ENCODE measurements around the gene CSF2RB. TPM values are rescaled to one million over a fixed set of nuclear protein-coding genes. Genes with fewer than 3 reads are reported as not detected.

The CSF2RB gene
- total RNA-seq, 4 donors from 2014 or later: 3.1 to 7.4 (median 3.5) TPM

- no peak for TF ChIP-seq POLR2A (IDR thresholded peaks at IDR 0.05)
- TF ChIP-seq CTCF (IDR thresholded peaks at IDR 0.05): no peak
Observed at GRCh38 chr22:36955691-36956090, 42.3 kb downstream of the CSF2RB start.

GRCh38 chr22:36958366-36958765, 44.9 kb downstream of the CSF2RB start:
- Histone ChIP-seq H3K4me1 (no peaks in the 10 kb centered on the region), H3K27ac (no peak overlapping the region), H3K9me3 (no peaks in the 10 kb centered on the region), H3K27me3 (no peaks in the 10 kb centered on the region), H3K4me3 (no peak overlapping the region), H3K36me3 (no peaks in the 10 kb centered on the region)
- no peak for TF ChIP-seq POLR2A (IDR thresholded peaks at IDR 0.05)
- TF ChIP-seq CTCF (IDR thresholded peaks at IDR 0.05): no peak
- no peak for DNase-seq
- intact Hi-C loops (cut with DNase I; ENCODE audit: low total_unique reads): no loop called here

More at GRCh38 chr22:36955691-36956090, 42.3 kb downstream of the CSF2RB start:
- H3K27ac ChIP-seq: no peak overlapping the region
- DNase-seq: no peak
- H3K9me3 ChIP-seq: no peaks in the 10 kb centered on the region
- H3K4me3 ChIP-seq: no peak overlapping the region
- intact Hi-C loops (cut with DNase I; ENCODE audit: low total_unique reads): no loop called here
- H3K4me1 ChIP-seq: no peaks in the 10 kb centered on the region
- H3K36me3 ChIP-seq: no peaks in the 10 kb centered on the region
- H3K27me3 ChIP-seq: no peaks in the 10 kb centered on the region

DNA sequence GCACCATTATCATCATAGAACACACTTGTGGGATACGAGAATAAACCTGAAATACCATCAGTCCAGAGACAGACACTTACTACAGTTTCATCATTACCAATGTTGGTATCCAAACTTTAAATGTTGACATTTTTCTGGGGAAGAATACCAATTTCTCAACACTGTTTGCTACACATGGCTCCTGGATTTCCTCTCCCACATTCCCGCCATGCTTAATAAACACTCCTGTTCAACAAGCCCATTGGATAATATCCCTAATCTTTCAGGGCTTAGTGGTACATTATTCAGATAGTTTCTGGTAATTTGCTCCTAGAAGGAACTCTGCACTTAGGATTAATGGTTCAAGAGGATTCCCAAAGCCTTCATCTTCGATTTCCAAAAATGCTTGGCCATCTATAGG, 48.2 kb downstream of the CSF2RB start:
- no peak overlapping the region for H3K27ac ChIP-seq
- no peak for DNase-seq
- no peaks in the 10 kb centered on the region for H3K27me3 ChIP-seq
- H3K36me3 ChIP-seq: no peaks in the 10 kb centered on the region
- no peaks in the 10 kb centered on the region for H3K9me3 ChIP-seq
- H3K4me1 ChIP-seq: no peaks in the 10 kb centered on the region
- H3K4me3 ChIP-seq: no peak overlapping the region
- TF ChIP-seq CTCF (IDR thresholded peaks at IDR 0.05) (no peak), POLR2A (IDR thresholded peaks at IDR 0.05) (no peak)
- intact Hi-C loops (cut with DNase I; ENCODE audit: low total_unique reads): no loop called here

DNA sequence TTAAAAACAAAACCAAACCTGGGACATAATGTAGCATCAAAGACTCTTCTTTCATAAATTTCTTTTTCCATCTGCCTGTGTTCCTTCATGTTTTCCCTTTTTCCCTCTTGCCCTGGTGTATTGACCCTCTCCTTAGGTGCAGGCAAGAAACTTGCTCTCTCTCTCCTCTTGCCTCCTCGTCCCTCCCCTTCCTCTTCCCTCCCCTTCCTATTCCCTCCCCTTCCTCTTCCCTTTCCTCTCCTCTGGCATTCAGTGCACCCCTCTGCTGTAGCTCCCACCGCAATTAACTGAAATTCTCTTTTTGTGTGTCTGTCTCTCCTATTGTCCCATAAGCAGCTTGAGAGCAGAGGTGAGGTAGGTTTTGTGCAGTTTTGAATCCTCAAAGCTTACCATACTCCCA, 49.9 kb downstream of the CSF2RB start:
- TF ChIP-seq POLR2A (IDR thresholded peaks at IDR 0.05) (no peak), CTCF (IDR thresholded peaks at IDR 0.05) (no peak)
- Histone ChIP-seq H3K4me1 (no peaks in the 10 kb centered on the region), H3K36me3 (no peaks in the 10 kb centered on the region), H3K9me3 (no peaks in the 10 kb centered on the region), H3K4me3 (no peak overlapping the region), H3K27me3 (no peaks in the 10 kb centered on the region), H3K27ac (no peak overlapping the region)
- no peak for DNase-seq
- intact Hi-C loops (cut with DNase I; ENCODE audit: low total_unique reads): no loop called here

- no peak overlapping the region for H3K4me3 ChIP-seq
- intact Hi-C loops (cut with DNase I; ENCODE audit: low total_unique reads): no loop called here
- H3K36me3 ChIP-seq: no peaks in the 10 kb centered on the region
- TF ChIP-seq POLR2A (IDR thresholded peaks at IDR 0.05) (no peak), CTCF (IDR thresholded peaks at IDR 0.05) (no peak)
- no peaks in the 10 kb centered on the region for H3K4me1 ChIP-seq
- H3K9me3 ChIP-seq: no peaks in the 10 kb centered on the region
- H3K27ac ChIP-seq: no peak overlapping the region
- no peaks in the 10 kb centered on the region for H3K27me3 ChIP-seq
- DNase-seq: no peak
Observed at GRCh38 chr22:36964106-36964505, 50.7 kb downstream of the CSF2RB start.
